Vagina (tissue), 2 donors: Measurements from ENCODE around the gene AKR1D1. TPM values are rescaled to one million over a fixed set of nuclear protein-coding genes. Genes with fewer than 3 reads are reported as not detected.

Experiments
- DNase-seq, 2 donors: peaks; one replicate each; pipeline ENCODE4 v3.0.0-alpha.2; 2017; ENCODE audit errors: extremely low spot score in 2 of 2
- H3K27ac ChIP-seq: fragments of 200-600 bp; sonication (generic); one replicate; pipeline ENCODE4 v1.5.1; 2019
- H3K27me3 ChIP-seq: fragments of 200-600 bp; sonication (generic); one replicate; pipeline ENCODE4 v1.5.1; 2019
- H3K36me3 ChIP-seq, 2 donors: fragments of 200-600 bp; sonication (generic); one replicate each; pipeline ENCODE4 v1.5.1; 2017 to 2019
- H3K4me1 ChIP-seq: fragments of 200-600 bp; sonication (generic); one replicate; pipeline ENCODE4 v1.5.1; 2019
- H3K4me3 ChIP-seq, 2 donors: fragments of 200-600 bp; sonication (generic); 1 replicate in 1 of 2; 2 replicates in 1 of 2; pipeline ENCODE4 v1.5.1; 2016 to 2019
- H3K9me3 ChIP-seq: fragments of 200-600 bp; sonication (generic); one replicate; pipeline ENCODE4 v1.5.1; 2019
- CTCF ChIP-seq, 3 experiments: fragments of 450-650 bp in 2 of 3; fragments of 200-600 bp in 1 of 3; sonication (generic) in 1 of 3; IDR thresholded peaks; one replicate each; pipeline ENCODE4 v1.5.1; 2017 to 2019; ENCODE audit warnings: antibody characterized with exemption in 3 of 3, mild to moderate bottlenecking in 2 of 3, moderate library complexity in 2 of 3
- POLR2A ChIP-seq, 2 donors: fragments of 450-650 bp; IDR thresholded peaks; one replicate each; pipeline ENCODE4 v1.6.1; 2017; ENCODE audit warnings: antibody characterized with exemption in 2 of 2, mild to moderate bottlenecking in 2 of 2, moderate library complexity in 2 of 2
- POLR2AphosphoS5 ChIP-seq, 2 donors: sonication (generic); formaldehyde crosslinking; IDR thresholded peaks; one replicate each; pipeline ENCODE4 v1.9.0; 2017; ENCODE audit warnings: antibody characterized with exemption in 2 of 2, mild to moderate bottlenecking in 2 of 2, low read depth in 1 of 2; ENCODE audit not compliant: insufficient read depth in 1 of 2
- intact Hi-C: fragments of 100-400 bp; cut with DNase I; formaldehyde crosslinking; loops from one replicate; pipeline ENCODE4 v1.15.1; 2023
- total RNA-seq: library from RNA; depleted of rRNA; stranded (reverse); fragments of >200 nt; gene quantifications from one replicate; pipeline ENCODE4 v1.2.3, GENCODE V29; 2016

The AKR1D1 gene
- total RNA-seq, 1 donor from 2014 or later, result not detected

- intact Hi-C loops, result no loop called here
- Histone ChIP-seq H3K27me3 (no peaks in the 10 kb centered on the region), H3K4me3 (no peak overlapping the region), H3K9me3 (no peaks in the 10 kb centered on the region), H3K27ac (no peak overlapping the region), H3K36me3 (no peaks in the 10 kb centered on the region), H3K4me1 (no peaks in the 10 kb centered on the region)
- TF ChIP-seq POLR2A (IDR thresholded peaks at IDR 0.05) (no peak), CTCF (IDR thresholded peaks at IDR 0.05) (no peak), POLR2AphosphoS5 (IDR thresholded peaks at IDR 0.05; ENCODE audit: insufficient read depth in 1 of 2, low read depth in 1 of 2) (no peak)
- DNase-seq, result no peak
These were observed 23.6 kb downstream of the AKR1D1 start for GRCh38 chr7:138099813-138100212.

- H3K9me3 ChIP-seq, result no peaks in the 10 kb centered on the region
- intact Hi-C loops, result no loop called here
- no peak overlapping the region for H3K27ac ChIP-seq
- no peak for DNase-seq
- TF ChIP-seq POLR2A (IDR thresholded peaks at IDR 0.05), result no peak
- no peak for TF ChIP-seq POLR2AphosphoS5 (IDR thresholded peaks at IDR 0.05; ENCODE audit: insufficient read depth in 1 of 2, low read depth in 1 of 2)
- TF ChIP-seq CTCF (IDR thresholded peaks at IDR 0.05), result no peak
- no peaks in the 10 kb centered on the region for H3K27me3 ChIP-seq
- no peaks in the 10 kb centered on the region for H3K4me1 ChIP-seq
- H3K4me3 ChIP-seq, result no peak overlapping the region
- no peaks in the 10 kb centered on the region for H3K36me3 ChIP-seq
These were observed 29.0 kb downstream of the AKR1D1 start for GRCh38 chr7:138105221-138105620.

- intact Hi-C loops, result no loop called here
- DNase-seq, result no peak
- Histone ChIP-seq H3K36me3 (no peaks in the 10 kb centered on the region), H3K27ac (no peak overlapping the region), H3K9me3 (no peaks in the 10 kb centered on the region), H3K27me3 (no peaks in the 10 kb centered on the region), H3K4me1 (no peaks in the 10 kb centered on the region), H3K4me3 (no peak overlapping the region)
- TF ChIP-seq POLR2AphosphoS5 (IDR thresholded peaks at IDR 0.05; ENCODE audit: insufficient read depth in 1 of 2, low read depth in 1 of 2) (no peak), POLR2A (IDR thresholded peaks at IDR 0.05) (no peak), CTCF (IDR thresholded peaks at IDR 0.05) (no peak)
These were observed 38.8 kb downstream of the AKR1D1 start for GRCh38 chr7:138115047-138115446.

GRCh38 chr7:138116141-138116540 is 39.9 kb downstream of the AKR1D1 start:
- H3K4me3 ChIP-seq, result no peak overlapping the region
- no peaks in the 10 kb centered on the region for H3K4me1 ChIP-seq
- intact Hi-C loops, result no loop called here
- no peak for TF ChIP-seq CTCF (IDR thresholded peaks at IDR 0.05)
- no peak for TF ChIP-seq POLR2A (IDR thresholded peaks at IDR 0.05)
- no peak for TF ChIP-seq POLR2AphosphoS5 (IDR thresholded peaks at IDR 0.05; ENCODE audit: insufficient read depth in 1 of 2, low read depth in 1 of 2)
- H3K36me3 ChIP-seq, result no peaks in the 10 kb centered on the region
- H3K27me3 ChIP-seq, result no peaks in the 10 kb centered on the region
- H3K27ac ChIP-seq, result no peak overlapping the region
- H3K9me3 ChIP-seq, result no peaks in the 10 kb centered on the region
- no peak for DNase-seq

- intact Hi-C loops, result no loop called here
- TF ChIP-seq POLR2A (IDR thresholded peaks at IDR 0.05) (no peak), CTCF (IDR thresholded peaks at IDR 0.05) (no peak), POLR2AphosphoS5 (IDR thresholded peaks at IDR 0.05; ENCODE audit: insufficient read depth in 1 of 2, low read depth in 1 of 2) (no peak)
- Histone ChIP-seq H3K4me1 (no peaks in the 10 kb centered on the region), H3K27me3 (no peaks in the 10 kb centered on the region), H3K4me3 (no peak overlapping the region), H3K9me3 (no peaks in the 10 kb centered on the region), H3K27ac (no peak overlapping the region), H3K36me3 (no peaks in the 10 kb centered on the region)
- DNase-seq, result no peak
These were observed 40.6 kb downstream of the AKR1D1 start for GRCh38 chr7:138116892-138117291.
